Measurements from ENCODE around the gene LMX1B. TPM values are rescaled to one million over a fixed set of nuclear protein-coding genes. Genes with fewer than 3 reads are reported as not detected.

The LMX1B gene
- total RNA-seq, 2 experiments from 2014 or later = not detected

GRCh38 chr9:126615791-126616447 is 2.2 kb downstream of the LMX1B start:
- CTCF ChIA-PET = interaction anchor here (2.0 kb wide), 1 partner anchor 75 kb away, joined by 10 read pairs; no protein-coding TSS in a partner anchor

DNA sequence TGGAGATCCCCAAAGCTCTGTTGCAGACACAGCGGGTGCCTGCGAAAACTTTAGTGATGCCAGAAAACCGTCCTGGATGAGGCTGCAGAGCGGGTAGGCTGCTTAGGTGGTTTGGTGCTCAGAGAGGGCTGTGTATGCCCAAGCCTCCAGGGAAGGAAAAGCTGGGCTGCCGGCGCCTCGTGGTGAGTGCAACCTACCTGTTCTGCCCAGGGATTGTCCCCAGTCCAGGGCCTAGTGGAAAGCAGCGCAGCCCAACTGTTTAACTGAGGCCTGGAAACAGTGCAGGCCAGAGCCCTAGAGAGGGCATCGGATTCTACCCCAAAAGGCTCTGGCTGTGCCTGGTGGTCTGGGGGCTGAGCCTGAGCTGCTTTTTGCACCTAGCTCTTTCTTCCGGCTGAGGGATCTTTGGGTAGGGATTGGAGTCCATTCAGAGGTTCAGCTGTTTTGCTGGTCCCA is 2.8 kb downstream of the LMX1B start:
- CTCF ChIA-PET = interaction anchor here (2.0 kb wide), 1 partner anchor 74 kb away, joined by 10 read pairs; no protein-coding TSS in a partner anchor
- POLR2A ChIA-PET = no interaction called here

More at GRCh38 chr9:126615791-126616447, 2.2 kb downstream of the LMX1B start:
- POLR2A ChIA-PET = no interaction called here

DNA sequence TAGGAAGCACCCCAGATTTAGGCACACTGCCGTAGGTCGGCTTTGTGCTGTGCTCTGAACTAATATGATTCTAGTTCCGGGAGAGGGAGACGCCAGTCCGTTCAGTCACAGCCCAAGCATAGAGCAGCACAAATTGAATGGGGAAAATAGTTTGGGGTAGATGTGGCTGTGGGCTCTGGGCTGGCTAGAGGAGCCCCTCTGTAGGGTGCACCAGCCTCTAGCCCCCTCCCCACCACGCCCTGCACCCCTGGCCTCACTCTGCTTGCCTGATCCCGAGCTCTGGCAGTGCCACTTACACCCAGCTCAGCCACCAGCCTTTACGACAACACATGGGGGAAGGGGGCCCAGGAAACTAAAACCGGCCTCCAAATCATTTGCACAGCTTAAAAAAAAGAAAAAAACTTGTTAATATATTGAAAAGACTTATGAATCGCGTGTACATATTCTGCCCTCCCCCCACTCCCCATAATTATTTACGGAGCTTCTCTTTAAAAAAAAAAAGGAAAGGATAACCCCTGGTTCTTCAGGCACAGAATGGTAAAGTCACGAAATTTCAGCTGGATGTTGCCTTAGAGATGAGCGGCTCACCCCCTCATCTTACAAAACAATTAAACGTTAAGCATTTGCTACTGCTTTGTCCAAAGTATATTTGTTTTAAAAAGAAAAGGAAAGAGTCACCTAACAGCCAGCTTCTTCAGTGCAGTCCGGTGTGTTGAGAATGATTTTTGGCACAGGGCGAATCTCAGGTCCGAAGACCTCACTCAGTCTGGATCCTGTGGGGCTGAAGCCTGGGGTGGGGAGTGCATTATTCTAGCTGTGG is 3.5 kb downstream of the LMX1B start:
- POLR2A ChIA-PET = no interaction called here
- CTCF ChIA-PET = interaction anchor here (2.0 kb wide), 1 partner anchor 73 kb away, joined by 10 read pairs; no protein-coding TSS in a partner anchor

DNA sequence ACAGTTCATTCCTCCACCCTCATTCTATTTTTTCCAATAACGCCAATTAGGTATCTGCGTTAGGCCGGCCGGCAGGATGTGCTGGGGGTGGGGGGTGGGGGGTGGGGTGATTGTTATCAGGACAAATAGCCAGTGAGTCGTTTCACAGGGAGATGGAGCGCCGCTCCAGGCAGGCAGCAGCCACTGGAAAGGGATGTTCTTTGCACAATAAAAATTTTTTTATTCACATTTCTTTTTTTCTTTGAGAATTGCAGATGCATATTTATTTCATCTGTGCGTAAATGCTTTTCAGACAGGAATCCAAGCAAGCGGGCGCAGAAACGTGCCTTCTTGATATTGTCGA is 4.1 kb downstream of the LMX1B start:
- CTCF ChIA-PET = interaction anchor here (2.0 kb wide), 1 partner anchor 73 kb away, joined by 10 read pairs; no protein-coding TSS in a partner anchor
- POLR2A ChIA-PET = no interaction called here

- ChIA-PET CTCF (interaction anchor here (2.0 kb wide), 1 partner anchor 72 kb away, joined by 10 read pairs; no protein-coding TSS in a partner anchor), POLR2A (no interaction called here)
Measured at GRCh38 chr9:126618190-126618584, 4.5 kb downstream of the LMX1B start.

DNA sequence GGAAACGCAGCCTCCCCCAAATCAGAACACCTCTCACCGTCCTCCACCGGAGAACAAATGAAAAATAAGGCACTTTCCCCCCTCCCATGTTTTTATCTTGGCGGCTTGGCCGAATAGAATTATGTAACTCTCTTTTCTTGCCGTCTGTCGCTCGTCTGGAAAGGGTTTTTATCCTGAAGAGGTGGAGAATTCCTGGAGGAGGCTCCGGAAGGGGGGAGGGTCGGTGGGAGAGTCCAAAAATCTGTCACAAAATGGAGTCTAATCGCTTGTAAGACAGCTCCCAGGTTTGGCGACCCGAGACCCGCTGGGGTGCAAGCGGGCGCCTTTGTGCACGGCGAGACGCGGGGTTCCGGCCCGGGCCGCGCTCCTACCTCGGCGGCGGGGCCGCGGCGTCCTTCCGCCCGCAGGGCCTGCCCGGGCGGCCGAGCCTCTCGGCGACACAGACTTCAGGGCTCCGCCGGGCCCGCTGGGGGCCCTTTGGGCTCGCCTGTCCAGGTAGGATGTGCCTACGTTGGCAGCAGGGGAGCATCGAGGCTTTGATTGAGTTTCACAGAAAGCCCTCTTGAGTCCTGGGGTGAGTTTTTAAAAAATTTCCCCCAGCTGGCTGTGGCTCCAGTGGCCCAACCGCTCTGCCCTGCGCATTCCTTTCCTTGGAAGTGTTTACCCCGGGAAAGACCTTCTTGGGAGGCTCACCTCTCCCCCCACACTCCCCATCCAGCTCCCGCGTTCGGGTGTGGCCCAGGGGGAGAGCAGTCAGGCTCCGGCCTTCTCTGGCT is 5.0 kb downstream of the LMX1B start:
- ChIA-PET CTCF (no interaction called here), POLR2A (no interaction called here)

GRCh38 chr9:126619361-126620135 is 5.8 kb downstream of the LMX1B start:
- POLR2A ChIA-PET = no interaction called here
- CTCF ChIA-PET = no interaction called here

GRCh38 chr9:126620478-126620877 is 6.8 kb downstream of the LMX1B start:
- ChIA-PET POLR2A (no interaction called here), CTCF (no interaction called here)

DNA sequence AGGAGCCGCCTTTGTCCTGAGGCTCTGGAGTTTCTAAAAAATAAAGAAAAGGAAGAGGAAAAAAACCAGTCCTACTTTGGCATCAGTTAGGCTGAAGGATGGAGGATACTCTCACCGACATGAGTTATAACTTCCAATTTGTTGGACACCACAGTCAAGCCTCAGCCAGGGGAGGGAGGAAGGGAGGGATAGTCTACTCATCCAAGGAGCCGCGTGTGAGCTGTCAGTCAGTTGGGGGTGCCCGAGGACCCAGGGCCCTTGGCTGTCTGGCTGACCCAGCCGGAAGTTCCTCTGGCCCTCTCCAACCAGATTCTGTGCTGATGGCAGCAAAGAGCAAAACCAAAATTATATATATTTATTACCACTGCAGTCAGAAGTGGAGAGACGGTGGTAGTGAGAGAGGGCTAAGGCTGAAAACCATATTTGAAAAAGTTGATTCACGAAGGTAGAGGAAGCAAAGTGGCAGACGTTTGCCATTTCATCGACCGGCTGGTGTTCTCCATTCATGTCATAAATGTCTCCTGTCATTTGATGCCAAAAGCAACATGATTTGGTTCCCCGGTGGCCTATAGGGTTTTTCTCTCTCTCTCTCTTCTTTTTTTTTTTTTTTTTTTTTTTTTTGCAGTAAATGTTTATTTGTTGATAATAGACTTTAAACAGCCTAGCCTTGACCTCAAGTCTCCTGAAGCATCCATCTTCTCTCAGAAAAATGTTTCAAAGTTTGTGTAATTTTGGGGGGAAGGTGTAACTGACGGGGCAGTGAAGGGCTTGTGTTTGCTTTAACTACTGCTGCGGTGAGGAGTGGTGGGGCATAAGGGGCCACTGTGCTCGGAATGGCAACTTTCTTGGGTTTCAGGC is 7.6 kb downstream of the LMX1B start:
- ChIA-PET POLR2A (no interaction called here), CTCF (no interaction called here)

GRCh38 chr9:126621919-126622735 is 8.4 kb downstream of the LMX1B start:
- ChIA-PET CTCF (no interaction called here), POLR2A (no interaction called here)

GRCh38 chr9:126623314-126623666 is 9.6 kb downstream of the LMX1B start:
- ChIA-PET CTCF (no interaction called here), POLR2A (no interaction called here)

DNA sequence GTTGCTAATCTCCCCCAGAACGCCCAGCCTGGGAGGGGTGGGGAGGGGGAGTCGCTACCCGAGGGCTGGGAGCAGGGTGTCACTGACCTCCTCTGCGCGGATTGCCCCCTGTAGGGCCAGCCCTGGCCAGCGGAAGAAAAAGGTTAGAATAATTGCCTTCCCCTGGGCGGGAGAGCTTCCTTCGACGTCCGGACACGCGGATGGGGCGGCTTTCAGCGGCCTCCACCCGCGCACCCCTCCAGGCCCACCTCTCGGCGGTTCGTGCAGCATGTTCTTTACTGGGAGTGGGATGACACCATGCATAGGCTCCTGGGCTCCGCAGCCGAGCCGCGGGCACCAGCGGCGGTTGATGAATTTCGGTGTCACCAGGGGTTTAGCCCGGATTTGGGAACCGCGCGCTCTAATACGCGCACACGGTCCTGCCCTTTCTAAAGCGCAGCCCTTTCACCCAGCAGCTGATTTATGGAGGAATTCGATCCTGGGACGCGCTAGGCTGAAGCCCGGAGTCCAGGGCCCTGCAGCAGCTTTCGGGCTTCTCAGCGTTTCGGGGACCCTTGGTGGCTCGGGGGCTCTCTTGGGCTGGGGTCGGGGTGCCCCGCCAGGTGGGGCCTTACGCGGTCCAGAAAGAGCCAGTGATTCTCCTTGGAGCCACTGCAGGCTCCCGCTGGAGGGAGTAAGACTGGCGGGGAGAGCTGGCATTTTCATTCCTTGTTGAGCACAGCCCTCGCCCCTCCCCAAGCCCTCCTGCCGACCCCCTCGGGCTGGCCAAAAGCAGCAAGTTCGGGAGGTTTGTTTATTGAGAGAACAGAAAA is 10.1 kb downstream of the LMX1B start:
- ChIA-PET CTCF (no interaction called here), POLR2A (no interaction called here)

DNA sequence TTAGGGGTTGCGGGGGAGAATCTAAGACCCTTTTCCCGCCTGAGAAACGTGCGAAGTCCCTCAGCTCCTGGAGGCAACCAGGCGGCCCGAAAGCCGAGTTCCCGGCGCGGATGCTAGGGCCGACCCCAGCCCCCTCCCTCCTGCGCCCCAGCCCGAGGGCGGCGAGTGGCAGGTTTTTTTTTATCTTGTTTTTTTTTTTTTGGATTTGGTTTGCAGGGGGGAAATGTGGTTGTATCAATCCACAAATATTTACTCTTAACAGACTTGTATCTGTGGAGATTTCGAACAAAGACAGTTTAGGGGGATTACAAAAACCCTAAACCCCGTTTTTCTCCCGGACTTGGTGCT is 10.7 kb downstream of the LMX1B start:
- ChIA-PET CTCF (no interaction called here), POLR2A (no interaction called here)

DNA sequence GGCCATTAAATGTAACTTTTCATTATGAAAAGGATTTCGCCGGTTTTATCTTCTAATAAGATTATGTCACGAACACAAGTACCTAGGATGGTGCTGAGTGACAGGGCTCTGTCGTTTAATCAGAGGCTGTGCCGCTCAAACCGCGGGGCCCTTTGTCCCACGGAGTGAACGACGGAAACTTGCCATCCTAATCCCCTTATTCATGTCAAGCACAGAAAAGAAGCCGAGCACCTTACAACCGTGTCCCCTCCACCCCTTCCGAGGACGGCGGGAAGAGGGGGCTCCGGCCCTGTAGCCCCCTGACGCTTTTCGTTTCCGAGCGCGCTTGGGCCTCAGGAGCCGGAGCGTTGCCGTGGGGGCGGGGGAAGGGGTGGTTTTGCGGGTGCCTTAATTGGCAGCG is 11.2 kb downstream of the LMX1B start:
- POLR2A ChIA-PET = no interaction called here
- CTCF ChIA-PET = no interaction called here

DNA sequence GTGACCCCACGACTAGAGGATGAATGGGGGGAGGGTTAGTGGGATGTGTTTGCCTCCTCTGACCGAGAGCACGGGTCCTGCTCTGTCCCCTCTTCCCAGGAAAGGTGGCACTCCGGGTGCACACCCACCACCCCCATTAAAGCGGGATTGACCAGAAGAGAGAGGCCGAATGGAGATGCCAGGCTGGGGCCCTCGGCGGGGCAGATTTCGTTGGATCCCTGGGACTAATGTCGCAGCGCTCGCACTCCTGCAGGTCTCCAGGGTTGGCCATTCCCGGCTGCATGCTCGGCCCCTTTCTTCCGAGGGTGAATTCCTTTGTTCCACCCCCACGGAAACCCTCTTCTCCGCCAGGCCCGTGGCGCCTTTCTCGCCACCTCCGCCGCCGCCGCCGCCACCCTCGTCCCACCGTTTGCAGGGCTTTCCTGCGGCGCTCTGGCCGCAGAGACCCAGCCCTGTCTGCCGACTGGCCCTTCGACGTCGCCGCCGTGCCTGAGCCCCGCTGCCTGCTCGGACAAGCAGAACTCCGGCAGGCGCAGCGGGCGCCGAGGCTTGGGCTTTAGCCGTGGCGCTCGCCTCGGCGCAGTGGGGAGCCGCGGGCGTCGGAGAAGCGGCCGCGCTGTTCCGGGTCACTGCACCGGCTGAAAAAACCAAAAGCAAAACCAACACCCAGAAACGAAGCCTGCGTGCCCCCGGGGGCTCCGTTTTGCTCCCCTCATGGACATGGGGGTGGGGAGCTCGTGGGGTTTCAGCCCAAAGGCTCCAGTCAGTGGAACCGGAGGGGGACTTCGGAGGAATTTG is 11.8 kb downstream of the LMX1B start:
- ChIA-PET CTCF (interaction anchor here (1.6 kb wide), 1 partner anchor 65 kb away, joined by 3 read pairs; no protein-coding TSS in a partner anchor), POLR2A (no interaction called here)

DNA sequence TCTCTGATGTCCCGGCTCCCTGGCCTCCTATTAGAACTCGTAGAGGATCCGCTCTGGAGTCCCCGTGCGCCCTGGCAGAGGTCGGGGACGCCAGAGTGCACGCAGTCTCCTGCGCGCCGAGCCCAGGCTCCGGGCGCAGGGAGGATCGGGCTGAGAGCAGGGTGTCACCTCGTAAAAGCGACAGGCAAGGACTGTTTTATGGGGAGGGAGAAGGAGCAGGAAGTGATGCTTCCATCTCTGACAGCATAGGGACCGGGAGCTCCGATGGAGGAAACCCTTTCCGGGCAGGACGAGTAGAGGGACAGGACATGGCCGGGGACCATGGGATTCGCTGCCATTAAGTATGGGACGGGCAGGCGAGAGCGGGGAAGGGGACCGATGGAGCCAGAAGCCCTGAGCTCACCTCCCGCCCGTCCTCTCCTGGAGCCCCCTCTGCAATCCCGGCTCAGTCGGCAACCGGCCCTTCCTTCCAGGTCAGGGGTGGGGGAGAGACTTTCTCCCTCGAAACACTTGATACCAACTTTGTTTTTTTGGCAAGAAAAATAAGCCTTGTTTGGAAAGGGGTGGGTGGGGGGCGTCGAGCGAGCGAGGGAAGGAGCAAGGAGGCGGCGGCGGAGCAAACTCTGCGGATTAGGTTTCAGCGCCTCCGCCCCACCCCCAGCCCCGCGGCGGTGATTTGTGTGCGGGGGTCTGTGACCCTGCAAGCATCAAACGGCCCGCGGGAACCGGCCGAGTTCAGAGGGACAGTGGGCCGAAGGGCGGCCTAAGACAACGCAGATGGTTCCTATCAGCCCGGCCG is 12.6 kb downstream of the LMX1B start:
- ChIA-PET POLR2A (no interaction called here), CTCF (interaction anchor here (1.2 to 1.6 kb wide), 2 partner anchors 22 to 64 kb away, joined by 3 read pairs; no protein-coding TSS in a partner anchor)

Measured in activated CD8-positive, alpha-beta memory T cell treated with anti-CD3 and anti-CD28 coated beads for 36 hours (primary cell).